HG03442 (cell line): ENCODE data around the gene DQX1.

Source experiments
- ATAC-seq: cut with Tn5 transposase; IDR thresholded peaks from one replicate; pipeline ENCODE4 v1.9.1; 2021; ENCODE audit warnings: mild to moderate bottlenecking, moderate library complexity; ENCODE audit not compliant: unreplicated experiment

Gene DQX1

DNA sequence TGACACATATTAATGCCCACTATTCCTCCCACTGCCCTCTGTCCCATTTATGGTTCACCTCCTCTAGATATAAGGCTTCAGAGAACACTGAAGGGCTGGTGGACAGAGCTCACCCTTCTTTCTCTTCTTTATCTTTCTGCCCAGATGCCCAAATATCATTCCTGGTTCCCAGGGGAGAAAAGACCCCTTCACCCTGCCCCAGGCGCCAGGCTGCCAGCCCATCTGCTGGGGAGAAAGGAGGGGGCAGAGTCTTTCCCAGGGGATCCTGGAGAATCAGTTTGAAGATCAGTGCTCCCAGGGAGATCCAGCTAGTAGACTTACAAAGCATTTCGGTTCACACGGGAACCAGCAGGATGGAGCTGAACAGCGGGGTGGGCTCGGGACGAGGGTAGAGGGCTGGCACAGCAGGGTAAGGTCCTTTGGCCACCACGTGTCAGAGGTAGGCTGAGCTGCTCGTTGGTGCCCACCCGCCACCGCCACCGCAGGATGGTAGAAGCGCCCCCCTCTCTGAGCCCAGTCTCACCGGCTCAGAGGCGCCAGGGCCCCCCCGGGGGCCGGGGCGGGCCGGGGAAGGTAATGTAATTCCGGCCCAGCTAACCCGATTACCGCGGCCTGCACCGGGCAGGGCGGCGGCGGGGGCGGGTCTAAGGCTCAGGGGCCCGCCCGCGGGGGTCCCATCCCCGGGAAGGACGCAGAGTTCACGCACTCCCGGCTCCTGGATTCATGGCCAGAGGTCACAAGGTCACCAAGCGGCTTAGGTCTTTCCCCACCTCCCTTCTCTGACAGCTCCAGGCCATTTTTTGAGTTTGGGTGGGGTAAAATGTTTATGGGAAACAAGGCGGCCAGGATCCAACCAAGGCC is 13.1 kb downstream of the DQX1 start:
- ATAC-seq = no peak

DNA sequence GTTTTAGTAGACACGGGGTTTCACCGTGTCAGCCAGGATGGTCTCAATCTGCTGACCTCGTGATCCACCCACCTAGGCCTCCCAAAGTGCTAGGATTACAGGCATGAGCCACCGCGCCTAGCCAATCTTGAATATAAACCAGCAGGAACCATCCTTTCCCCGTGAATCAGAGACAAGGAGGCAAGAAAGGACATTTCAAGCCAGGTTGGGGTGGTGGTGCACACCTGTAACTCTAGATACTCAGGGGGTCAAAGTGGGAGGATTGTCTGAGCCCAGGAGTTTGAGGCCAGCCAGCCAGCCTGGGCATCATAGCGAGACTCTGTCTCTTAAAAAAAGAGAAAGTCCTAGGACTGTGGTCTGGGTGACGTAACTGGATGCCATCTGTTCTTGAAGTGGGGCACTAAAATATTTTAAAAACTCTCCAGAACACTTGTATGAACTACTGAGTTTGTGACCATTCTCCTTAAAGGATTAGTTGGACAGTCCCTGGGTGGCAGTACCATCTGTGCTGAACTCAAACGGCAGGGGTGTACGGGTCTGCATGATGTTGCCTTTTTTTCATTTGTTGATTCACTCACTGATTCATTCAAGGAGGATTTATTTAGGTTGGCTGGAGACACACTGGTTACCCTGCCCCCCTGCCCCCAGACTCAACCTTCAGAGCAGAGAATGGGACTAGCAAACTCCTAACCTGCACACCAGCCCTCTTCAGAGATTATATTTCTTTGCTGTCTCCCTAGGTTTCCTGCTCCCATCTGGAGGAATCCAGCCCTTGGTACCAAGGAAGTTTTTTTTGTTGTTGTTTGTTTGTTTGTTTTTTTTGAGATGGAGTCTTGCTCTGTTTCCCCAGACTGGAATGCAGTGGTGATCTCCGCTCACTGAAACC is 14.7 kb downstream of the DQX1 start:
- no peak for ATAC-seq

- no peak for ATAC-seq
These were observed 15.8 kb downstream of the DQX1 start for GRCh38 chr2:74510272-74510671.

GRCh38 chr2:74507926-74508520 is 18.0 kb downstream of the DQX1 start:
- peak; percentile 6 for ATAC-seq

GRCh38 chr2:74507145-74507925 is 18.7 kb downstream of the DQX1 start, which contains the start of gene PCGF1:
Gene PCGF1 (minus strand): TSS chr2:74507695. CDS start chr2:74507668, 27 bp downstream.
- ATAC-seq = peak; percentile 87

GRCh38 chr2:74505448-74506246 is 20.4 kb downstream of the DQX1 start:
- no peak for ATAC-seq

DNA sequence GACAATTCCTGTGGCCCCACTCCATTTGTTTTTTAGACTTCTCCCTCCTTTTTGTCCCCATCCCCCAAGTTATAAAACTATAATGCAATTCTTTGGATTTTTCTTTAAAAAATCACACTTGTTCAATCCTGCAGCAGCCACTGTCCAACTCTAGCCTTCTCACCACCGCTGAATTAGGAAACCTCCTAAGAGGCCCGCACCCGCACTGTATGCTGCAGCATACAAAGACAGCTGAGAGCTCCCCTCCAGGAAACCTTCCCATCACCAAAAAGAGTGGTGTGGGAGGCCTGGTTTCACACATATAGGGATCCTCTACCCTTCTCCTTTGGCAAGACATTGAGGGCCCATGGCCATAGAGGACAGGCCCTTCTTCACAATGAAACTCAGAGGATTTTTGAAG is 21.4 kb downstream of the DQX1 start:
- ATAC-seq = no peak

GRCh38 chr2:74503506-74504475 is 22.2 kb downstream of the DQX1 start:
- no peak for ATAC-seq

DNA sequence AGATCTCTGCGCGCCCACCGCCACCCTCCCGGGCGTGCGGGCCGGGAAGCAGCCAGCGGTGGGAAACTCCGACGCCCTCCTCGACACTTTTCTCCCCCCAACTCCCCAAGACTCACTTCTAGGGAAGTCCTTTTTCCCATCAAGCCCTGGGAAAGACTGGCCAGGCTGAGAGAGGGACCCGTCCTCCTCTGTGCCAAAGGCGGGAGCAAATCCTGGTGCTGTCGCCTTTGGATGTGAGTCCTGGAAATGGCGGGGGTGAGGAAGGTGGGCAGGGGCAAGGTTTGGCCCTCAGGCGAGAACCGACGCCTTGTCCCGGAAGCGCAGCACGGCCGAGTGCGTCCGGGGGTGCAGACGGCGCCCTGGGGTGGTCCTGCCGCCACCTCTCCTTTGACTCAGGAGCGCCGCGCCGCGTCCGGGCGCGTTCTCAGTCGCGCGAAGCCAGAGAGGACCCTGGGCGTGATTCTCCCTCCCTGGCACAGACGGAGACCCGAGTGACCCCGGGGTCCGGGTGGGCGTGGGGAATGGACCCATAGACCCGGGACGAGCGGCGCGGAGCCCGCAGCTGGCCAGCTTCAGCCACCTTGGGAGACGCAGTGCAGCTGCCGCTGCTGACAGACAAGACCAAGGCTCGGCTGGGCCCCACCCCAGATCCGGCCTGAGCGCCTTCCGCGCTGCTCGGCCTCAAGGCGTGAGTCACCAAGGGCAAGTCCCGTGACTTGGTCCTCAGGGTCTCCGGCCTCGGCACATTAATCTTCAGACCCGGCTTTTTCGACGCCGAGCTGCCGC is 23.1 kb downstream of the DQX1 start:
- ATAC-seq = peak; percentile 36

DNA sequence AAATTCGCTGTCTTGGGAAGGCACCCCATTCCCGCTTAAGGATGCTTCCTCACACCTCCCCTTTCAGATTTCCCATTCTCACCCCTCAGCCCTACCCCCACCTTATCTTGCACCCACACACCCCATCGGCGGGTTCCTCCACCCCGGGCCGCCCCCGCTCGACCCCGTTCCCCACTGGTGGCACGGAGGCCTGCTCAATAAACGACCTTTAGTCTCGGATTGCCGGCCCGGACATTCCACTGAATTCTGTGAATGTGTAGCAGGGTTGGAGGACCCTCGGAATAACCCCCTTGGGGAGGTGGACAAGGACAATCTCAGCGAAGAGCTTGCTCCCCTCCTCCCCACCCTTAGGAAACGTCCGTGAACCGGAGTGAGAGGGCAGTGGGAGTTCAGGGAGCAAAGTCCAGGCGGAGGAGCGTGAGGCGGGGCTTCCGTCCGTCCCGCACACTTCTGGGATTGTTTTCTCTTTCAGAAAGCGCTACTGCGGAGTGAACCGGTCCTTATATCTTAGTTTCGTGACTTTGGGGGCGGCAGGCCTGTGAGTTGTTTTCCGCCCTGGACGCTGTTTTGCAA is 23.8 kb downstream of the DQX1 start:
- no peak for ATAC-seq

GRCh38 chr2:74501335-74502071 is 24.5 kb downstream of the DQX1 start:
- ATAC-seq = no peak

GRCh38 chr2:74500578-74500946 is 25.5 kb downstream of the DQX1 start:
- ATAC-seq = no peak

GRCh38 chr2:74499940-74500577 is 26.0 kb downstream of the DQX1 start:
- ATAC-seq = no peak

DNA sequence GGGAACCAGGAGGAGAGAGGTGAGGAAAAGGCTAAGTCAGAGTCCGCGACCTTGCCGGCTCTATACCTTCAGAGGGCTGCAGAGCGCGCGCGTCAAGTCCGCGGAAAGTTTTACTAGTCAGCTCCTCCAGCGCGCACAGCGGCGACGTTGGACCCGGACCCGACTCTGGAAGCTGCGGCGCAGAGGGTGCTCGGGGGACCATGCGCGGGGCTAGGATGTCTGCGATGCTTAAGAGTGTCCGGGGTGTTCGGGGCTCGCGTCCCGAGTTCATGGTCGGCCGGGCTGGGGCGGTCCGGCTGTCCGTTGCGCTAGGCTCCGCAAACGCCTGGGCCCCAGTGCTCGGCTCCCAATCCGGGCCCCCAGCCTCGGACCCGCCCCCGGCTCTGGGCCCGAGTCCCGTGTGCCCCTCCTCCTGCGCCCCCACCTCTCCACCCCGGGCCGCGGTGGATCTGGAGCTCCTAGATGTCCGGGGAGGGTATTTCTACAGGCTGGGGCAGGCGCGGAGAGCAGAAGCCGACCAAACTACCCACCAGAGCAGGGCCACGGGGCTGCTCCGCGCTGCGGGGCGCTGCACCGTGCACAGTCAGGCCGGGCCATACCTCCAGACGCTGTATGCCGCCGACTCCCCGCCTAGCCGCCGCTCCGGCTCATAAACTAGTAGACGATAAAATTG is 26.6 kb downstream of the DQX1 start, which contains the start of gene LBX2:
LBX2 (minus strand) TSS at position 337 of the 673 bp plus-strand sequence; CDS start at position 271, 66 bp downstream.
- no peak for ATAC-seq

GRCh38 chr2:74498500-74499266 is 27.3 kb downstream of the DQX1 start:
- ATAC-seq = no peak
